Embryonic facial prominence (tissue), 1 donor: Measurements from ENCODE around the gene COX19.
A peak's percentile ranks its signal among the peaks of the same experiment; 100 is the strongest.
"Not testable (repeated sequence)": the region's sequence is repeated elsewhere in the genome, so short reads cannot be mapped to it uniquely, and the experiment has no call there.

ENCODE experiments used
- DNase-seq: peaks from one replicate; pipeline ENCODE4 v3.0.0-alpha.2; 2016; ENCODE audit errors: extremely low spot score

COX19 gene

GRCh38 chr7:1010226-1010625 is 34.9 kb upstream of the COX19 start:
- DNase-seq: no peak

GRCh38 chr7:1009747-1010146 is 34.4 kb upstream of the COX19 start:
- DNase-seq: no peak

GRCh38 chr7:1008733-1009363 is 33.5 kb upstream of the COX19 start:
- no peak for DNase-seq

- DNase-seq: no peak
Observed at GRCh38 chr7:1007901-1008300, 32.6 kb upstream of the COX19 start.

- DNase-seq: no peak
Observed at GRCh38 chr7:1005303-1005702, 30.0 kb upstream of the COX19 start.

GRCh38 chr7:1004018-1004852 is 28.9 kb upstream of the COX19 start:
- DNase-seq: no peak

- DNase-seq: not testable (repeated sequence)
Observed at GRCh38 chr7:1002445-1002844, 27.1 kb upstream of the COX19 start.

- DNase-seq: not testable (repeated sequence)
Observed at GRCh38 chr7:1002026-1002425, 26.7 kb upstream of the COX19 start.

GRCh38 chr7:1001069-1001770 is 25.9 kb upstream of the COX19 start:
- not testable (repeated sequence) for DNase-seq

- no peak for DNase-seq
Observed at GRCh38 chr7:999941-1000935, 24.9 kb upstream of the COX19 start.

- DNase-seq: no peak
Observed at GRCh38 chr7:999149-999879, 24.0 kb upstream of the COX19 start.

- DNase-seq: no peak
Observed at GRCh38 chr7:997404-998395, 22.4 kb upstream of the COX19 start.

- DNase-seq: no peak
Observed at GRCh38 chr7:996079-996872, 20.9 kb upstream of the COX19 start.

- no peak for DNase-seq
Observed at GRCh38 chr7:995571-995970, 20.2 kb upstream of the COX19 start.

- DNase-seq: no peak
Observed at GRCh38 chr7:994592-995308, 19.4 kb upstream of the COX19 start.

GRCh38 chr7:992709-993607 is 17.6 kb upstream of the COX19 start:
- DNase-seq: peak; percentile 88
